GM18951 (cell line): ENCODE data around the gene DPP9.
"Not testable (repeated sequence)": the region's sequence is repeated elsewhere in the genome, so short reads cannot be mapped to it uniquely, and the experiment has no call there.

Source experiments
- POLR2A ChIP-seq: IDR thresholded peaks from 4 replicates; pipeline ENCODE4 v1.6.1; 2011; ENCODE audit warnings: mild to moderate bottlenecking; ENCODE audit not compliant: insufficient read length, insufficient read depth; ENCODE audit errors: extremely low read depth
- in situ Hi-C: fragments of 300-500 bp; cut with MboI; formaldehyde crosslinking; loops from one replicate; pipeline ENCODE4 v1.12.0; 2022; ENCODE audit warnings: low sequenced_read_pairs, mixed read lengths, inconsistent platforms; ENCODE audit not compliant: unreplicated experiment

DPP9 gene

DNA sequence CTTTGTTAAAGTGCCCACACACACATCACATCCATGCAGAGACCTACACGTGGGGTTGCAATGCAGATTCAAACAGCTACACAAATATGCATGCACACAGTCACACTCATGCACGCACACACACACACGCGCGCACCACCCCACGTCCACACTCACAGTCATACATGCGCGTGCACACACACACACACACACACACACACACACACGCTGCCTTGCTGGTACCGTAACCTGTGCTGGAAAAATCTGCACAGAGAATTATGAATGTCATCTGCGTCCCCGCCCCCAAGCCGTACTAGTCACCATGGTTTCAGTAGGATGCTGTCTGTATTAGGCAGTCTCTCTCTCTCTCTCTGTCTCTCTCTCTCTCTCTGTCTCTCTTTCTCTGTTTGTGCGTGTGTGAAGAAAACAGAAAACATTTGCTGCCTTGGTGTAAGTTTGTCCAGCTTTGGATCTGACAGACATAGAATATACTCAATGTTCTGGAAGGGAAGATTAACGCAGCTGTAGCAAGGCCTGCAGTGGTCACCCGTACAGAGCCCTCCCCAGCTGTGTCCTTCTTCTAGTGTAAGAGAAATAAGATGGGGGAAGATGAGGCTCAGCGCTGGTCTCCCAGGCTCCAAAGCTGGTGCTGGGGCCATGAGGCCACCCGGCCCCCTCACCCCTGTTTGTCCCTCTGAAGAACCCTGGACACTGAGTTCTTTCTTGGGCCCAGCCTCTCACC is 26.4 kb upstream of the DPP9 start:
- no peak for TF ChIP-seq POLR2A
- in situ Hi-C loops: no loop called here

DNA sequence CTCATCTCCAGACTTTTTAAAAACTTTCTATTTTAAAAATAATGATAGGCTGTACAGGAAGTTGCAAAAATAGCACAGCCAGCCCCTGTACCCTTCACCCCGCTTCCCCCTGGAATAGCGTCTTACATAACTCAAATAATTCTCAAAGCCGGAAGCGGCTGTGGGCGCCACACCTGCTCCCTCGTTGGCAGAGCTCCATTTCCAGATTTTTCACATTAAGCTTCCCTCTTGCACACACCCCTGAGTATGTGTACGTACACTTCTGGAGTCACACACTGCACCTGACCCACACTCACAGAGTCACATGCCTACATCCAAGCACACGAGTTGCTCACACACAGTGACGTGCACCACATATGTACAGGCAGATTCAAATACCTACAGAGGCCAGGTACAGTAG is 24.9 kb upstream of the DPP9 start:
- in situ Hi-C loops: no loop called here
- no peak for TF ChIP-seq POLR2A

DNA sequence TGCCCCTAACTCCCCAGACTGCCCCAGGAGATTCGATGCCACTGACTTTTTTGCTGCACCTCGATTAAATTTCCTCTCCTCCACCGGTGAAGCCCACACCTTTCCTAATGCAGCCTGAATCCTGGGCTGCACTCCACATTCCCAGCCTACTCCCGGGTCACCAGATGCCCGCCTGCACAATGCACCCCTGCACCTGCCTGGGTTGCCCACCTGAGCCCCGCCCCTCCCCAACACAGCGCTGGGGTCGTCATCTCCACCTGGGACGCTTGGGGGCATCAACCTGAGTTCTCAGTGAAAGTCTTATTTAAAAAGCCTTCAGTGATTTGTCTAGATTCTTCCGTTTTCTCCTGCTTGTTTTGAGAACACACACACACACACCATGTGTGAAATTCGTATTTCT is 24.5 kb upstream of the DPP9 start:
- in situ Hi-C loops: no loop called here
- no peak for TF ChIP-seq POLR2A

DNA sequence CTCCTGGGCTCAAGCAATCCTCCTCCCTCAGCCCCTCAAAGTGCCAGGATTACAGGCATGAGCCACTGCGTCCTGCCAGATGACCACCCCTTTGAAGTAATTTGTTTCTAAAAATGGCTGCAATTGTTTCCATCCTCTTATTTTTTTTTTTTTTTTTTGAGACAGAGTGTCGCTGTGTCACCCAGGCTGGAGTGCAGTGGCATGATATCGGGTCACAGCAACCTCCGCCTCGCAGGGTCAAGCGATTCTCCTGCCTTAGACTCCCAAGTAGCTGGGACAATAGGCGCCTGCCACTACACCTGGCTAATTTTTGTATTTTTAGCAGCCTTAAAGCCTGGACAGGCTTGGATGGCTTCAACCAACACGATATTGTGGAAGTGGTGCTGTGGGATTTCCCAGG is 22.3 kb upstream of the DPP9 start:
- TF ChIP-seq POLR2A: no peak
- in situ Hi-C loops: no loop called here

DNA sequence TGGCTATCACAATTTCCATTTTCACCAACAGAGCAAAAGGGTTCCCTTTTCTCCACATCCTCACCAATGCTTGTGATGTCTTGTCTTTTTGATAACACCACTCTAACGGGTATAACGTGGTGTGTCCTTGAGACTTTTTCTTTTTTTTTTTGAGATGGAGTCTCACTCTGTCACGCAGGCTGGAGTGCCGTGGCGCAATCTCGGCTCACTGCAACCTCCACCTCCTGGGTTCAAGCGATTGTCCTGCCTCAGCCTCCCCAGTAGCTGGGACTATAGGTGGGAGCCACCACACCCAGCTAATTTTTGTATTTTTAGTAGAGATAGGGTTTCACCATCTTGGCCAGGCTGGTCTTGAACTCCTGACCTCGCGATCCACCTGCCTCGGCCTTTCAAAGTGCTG is 21.5 kb upstream of the DPP9 start:
- in situ Hi-C loops: not testable (repeated sequence)

DNA sequence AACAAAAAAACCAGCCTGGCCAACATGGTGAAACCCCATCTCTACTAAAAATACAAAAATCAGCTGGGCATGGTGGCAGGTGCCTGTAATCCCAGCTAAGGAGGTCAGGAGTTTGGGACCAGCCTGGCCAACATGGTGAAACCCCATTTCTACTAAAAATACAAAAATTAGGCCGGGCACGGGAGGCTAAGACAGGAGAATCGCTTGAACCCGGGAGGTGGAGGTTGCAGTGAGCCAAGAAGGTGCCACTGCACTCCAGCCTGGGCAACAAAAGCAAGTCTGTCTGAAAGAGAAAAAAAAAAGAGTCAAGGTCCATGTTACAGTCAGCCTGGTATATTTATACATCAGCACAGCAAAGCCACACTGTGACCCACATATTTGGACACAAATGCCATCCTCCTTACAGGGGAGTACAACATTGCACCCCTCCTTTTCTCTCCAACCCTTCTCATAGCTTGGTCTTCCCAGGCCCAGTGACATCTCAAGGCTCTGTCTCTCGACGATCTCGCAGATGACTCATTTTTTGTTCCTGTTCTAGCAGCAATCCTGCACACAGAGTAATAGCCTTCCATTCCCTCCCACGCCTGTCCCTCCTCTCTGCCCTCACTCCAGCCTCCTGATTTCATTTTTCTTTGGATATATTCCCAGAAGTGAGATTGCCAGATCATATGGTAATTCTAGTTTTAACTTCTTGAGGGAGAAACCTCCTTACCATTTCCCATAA is 21.0 kb upstream of the DPP9 start:
- in situ Hi-C loops: no loop called here
- no peak for TF ChIP-seq POLR2A

DNA sequence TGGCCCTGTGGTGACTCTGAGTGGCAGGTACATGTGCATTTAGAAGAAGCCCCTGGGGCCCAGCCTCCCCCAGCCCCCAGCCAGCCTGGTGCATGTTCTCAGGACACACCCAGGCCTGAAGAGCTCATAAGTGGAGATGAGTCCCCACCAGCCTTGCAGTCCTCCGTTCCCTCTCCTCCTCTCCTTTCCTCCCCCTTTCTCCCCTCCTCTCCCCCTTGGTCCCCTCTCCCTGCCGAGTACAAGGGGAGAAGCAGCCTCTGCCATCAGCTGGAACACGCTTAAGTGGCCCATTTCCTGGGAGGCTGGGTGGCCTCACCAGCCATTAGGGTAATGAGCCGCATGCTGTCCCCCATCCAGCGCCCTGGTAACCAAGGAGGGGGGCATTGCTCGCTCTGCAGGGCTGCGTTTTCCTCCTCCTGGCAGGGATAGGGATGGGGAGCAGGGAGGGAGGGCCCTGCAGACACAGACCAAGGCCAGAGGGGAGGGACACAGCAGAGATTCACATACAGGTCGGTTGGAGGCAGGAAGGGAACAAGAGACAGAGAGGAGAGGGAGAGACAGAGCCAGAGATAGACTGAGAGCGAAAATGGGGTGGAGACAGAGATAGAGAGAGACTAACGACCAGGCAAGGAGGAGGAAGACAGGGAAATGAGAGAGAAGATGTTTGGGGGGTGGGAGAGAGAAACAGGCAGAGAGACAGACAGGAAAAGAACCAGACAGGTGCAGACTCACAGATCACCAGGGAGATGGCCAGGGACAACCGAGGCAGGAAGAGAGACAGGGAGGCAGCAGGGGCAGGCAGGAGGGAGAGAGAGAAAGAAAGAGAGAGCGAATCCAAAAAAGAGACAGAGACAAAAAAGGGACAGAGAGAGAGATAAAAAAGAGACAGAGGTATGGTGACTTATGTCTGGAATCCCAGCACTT is 19.3 kb upstream of the DPP9 start:
- no peak for TF ChIP-seq POLR2A
- in situ Hi-C loops: no loop called here

DNA sequence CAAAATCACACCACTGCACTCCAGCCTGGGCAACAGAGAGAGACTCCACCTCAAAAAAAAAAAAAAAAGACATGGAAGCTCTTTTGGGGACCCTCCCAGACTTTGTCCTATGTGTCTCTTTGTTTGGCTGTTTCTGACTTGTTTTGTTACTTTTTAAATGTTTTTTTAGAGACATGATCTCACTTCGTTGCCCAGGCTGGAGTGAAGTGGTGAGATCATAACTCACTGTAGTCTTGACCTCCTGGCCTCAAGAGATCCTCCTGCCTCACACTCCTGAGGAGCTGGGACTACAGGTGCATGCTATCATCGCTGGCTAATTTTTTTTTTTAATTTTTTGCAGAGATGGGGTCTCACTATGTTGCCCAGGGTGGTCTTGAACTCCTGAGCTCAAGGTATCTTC is 16.4 kb upstream of the DPP9 start:
- in situ Hi-C loops: no loop called here
- no peak for TF ChIP-seq POLR2A

DNA sequence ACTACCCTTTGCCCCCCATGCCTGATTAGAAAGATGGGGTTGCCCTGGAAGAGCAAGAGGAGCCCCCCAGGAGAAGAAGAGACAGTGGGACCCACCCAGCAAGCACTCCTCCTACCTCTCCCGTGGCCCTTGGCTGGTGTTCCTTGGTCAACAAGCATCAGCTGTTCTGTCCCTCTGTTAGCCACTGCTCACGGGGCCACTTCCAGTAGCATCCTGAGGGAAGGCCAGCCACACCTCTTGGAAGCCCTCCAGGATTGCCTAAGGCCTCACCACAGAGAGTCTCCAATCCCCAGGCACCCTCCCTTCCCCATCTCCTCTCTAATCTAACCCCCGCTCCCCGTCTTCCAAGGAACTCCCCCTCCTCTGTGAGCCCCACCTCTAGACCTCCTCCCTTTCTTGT is 15.1 kb upstream of the DPP9 start:
- TF ChIP-seq POLR2A: no peak
- in situ Hi-C loops: loop anchor here (10.0 kb wide), 1 partner anchor 46 kb away; no protein-coding TSS in a partner anchor

DNA sequence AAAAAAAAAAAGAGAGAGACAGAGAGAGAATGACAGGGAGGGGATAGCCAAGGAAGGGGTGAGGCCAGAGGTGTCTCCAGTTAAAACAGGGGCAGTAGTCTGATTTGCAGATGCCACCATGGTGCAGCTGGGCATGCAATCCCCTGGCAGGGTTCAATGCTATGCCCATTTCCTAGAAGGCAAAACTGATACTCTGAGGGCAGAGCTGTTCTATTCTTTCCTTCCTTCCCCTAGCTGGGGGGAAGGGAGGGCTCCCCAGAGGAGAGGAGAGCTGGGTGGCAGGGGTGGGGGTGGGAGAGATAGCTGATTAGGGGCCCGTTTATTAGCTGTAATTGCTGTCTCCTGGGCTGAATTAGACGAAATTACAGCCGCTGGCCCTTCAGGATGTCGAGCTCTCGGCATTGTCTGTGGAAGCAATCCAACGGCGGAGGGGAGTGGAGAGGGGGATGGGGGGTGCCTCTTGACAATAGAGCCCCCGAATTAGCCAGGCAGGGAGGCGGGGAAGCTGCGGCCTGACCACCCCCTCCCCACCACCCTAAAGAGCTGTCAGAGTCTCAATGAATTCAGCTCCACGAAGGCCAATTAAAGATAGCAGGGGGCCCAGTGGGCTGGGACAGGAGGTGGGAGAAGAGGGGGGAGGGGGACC is 14.4 kb upstream of the DPP9 start:
- in situ Hi-C loops: loop anchor here (10.0 kb wide), 1 partner anchor 47 kb away; no protein-coding TSS in a partner anchor
- TF ChIP-seq POLR2A: no peak

DNA sequence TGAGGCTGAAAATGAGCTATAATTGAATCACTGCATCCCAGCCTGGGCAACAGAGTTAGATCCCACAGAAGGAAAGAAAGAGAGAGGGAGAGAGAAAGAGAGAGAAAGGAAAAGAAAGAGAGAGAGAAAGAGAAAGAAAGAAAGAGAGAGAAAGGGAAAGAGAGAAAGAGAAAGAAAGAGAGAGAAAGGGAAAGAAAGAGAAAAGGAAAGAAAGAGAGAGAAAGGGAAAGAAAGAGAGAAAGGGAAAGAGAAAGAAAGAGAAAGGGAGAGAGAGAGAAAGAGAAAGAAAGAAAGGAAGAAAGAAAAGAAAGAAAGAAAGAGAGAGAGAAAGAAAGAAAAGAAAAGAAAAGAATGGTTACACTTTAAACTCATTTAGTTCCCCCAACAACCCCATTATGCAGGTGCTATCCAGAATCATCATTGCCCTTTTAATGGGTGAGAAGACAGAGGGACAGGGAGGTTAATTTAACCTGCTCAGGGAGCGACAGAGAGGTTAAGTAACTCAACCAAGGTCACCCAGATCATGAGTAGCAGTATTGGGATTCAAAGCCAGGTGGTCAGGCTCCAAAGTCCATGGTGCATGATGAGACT is 10.2 kb upstream of the DPP9 start:
- no peak for TF ChIP-seq POLR2A
- in situ Hi-C loops: loop anchor here (10.0 kb wide), 1 partner anchor 51 kb away; no protein-coding TSS in a partner anchor

DNA sequence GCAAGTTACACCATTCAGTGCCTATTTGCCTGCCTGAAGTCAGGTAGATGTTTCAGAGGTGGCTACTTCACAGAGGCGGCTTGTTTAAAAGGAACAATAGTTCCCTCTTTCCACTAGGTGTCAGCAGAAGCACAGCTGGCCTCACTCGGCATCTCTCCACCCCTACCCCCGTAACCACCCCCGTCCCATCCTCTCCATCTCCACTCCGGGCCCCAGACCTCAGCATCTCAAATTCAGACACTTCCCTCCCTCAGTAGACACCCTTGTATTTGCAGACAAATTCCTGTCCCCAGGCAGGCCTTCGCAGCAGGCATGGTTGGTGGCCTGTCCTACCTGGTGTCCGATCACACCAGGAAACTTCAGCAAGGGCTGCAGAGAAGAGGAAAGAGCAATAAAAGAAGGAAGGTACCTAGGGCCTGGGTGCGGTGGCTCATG is 9.1 kb upstream of the DPP9 start:
- in situ Hi-C loops: loop anchor here (10.0 kb wide), 1 partner anchor 52 kb away; no protein-coding TSS in a partner anchor
- TF ChIP-seq POLR2A: no peak
